Right ventricle myocardium inferior (tissue), 1 donor: ENCODE measurements around the gene ZNF674. TPM values are rescaled to one million over a fixed set of nuclear protein-coding genes. Genes with fewer than 3 reads are reported as not detected.
A peak's percentile ranks its signal among the peaks of the same experiment; 100 is the strongest.

Source experiments
- ATAC-seq: fragments of 200-7000 bp; cut with Tn5 transposase; one replicate; pipeline ENCODE4 v1.9.1; 2020; ENCODE audit warnings: mild to moderate bottlenecking, moderate library complexity
- DNase-seq: peaks from one replicate; pipeline ENCODE4 v3.0.0; 2021; ENCODE audit errors: missing footprints
- intact Hi-C: fragments of 100-400 bp; cut with DNase I; formaldehyde crosslinking; loops from one replicate; pipeline ENCODE4 v1.11.0; 2022
- long read RNA-seq: library from polyadenylated mRNA; unstranded; transcript quantifications from one replicate; pipeline ENCODE4 v2.0.0, GENCODE V29; 2021
- total RNA-seq: library from RNA; stranded (reverse); fragmentation: NEBNext Ultra II Directional; extraction: Animal tissue kit (Norgen Biotek cat#: 25700); gene quantifications from one replicate; pipeline ENCODE4 v1.2.1, GENCODE V29; 2021
- donor health status: DM: no; HTN: yes; CAD: no; lungs with severe emphysema.

The ZNF674 gene
- 2.2 TPM for total RNA-seq
- long read RNA-seq, partial matches to known transcripts = 0 of 1 reads
- long read RNA-seq, other reads (novel, unspliced or antisense) = 0 of 1 reads

- DNase-seq (peak; percentile 95), ATAC-seq (peak; percentile 97)
- intact Hi-C loops = loop anchor here (10.0 kb wide), 1 partner anchor 101 kb away; no protein-coding TSS in a partner anchor
Measured at GRCh38 chrX:46545111-46546005, at the start of gene ZNF674. ZNF674 (minus strand) TSS chrX:46545421; CDS start chrX:46542087, 3,334 bp downstream.

- DNase-seq = no peak
- peak; percentile 44 for ATAC-seq
- intact Hi-C loops = no loop called here
Measured at GRCh38 chrX:46589977-46590723, 44.9 kb upstream of the ZNF674 start.

- intact Hi-C loops = no loop called here
- no peak for DNase-seq
- ATAC-seq = peak; percentile 87
Measured at GRCh38 chrX:46588263-46588662, 43.0 kb upstream of the ZNF674 start.

GRCh38 chrX:46587753-46588171, 42.5 kb upstream of the ZNF674 start:
- ATAC-seq (no peak), DNase-seq (no peak)
- intact Hi-C loops = no loop called here

- ATAC-seq (no peak), DNase-seq (no peak)
- intact Hi-C loops = no loop called here
Measured at GRCh38 chrX:46587158-46587557, 41.9 kb upstream of the ZNF674 start.

DNA sequence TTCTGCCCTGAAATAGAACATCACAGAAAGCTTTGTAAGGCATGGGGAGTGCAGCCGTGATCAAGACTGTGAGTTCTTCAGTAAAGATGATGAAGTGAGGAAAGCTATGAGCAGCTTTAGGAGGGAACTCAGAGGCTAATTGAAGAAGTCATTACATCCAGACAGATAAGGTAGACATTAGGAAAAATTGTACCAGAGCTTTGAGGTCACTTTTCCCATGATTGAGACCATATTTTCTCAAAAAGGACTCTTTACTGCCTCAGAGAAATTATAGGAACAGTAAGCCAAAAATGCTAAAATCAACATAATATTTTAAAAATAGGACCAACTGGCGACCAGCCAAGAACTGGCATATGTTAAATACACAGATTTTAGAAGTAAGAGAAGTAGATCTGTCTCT, 39.5 kb upstream of the ZNF674 start:
- ATAC-seq (no peak), DNase-seq (no peak)
- intact Hi-C loops = no loop called here

DNA sequence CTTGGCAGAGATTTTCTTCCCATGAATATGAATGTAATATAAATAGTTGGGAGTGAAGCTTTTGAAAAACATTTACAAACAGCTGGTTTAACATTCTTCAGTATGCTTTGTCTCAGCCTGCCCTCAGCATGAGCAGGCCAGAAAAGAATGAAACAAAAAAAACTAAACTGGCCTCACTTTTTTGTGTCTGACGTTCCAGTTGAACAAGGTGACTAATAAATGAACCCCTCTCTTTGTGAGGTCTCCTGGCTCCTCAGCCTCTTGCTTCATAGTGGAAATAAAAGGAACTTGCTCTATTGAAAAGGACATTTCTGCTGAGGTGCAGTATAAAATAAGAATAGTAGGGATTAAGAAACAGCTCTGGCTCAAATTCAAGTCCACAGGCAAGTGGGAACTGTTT, 37.7 kb upstream of the ZNF674 start:
- intact Hi-C loops = no loop called here
- peak; percentile 32 for ATAC-seq

GRCh38 chrX:46582325-46582724, 37.1 kb upstream of the ZNF674 start:
- intact Hi-C loops = no loop called here
- ATAC-seq = no peak
- DNase-seq = no peak

More for the DNA sequence above, 37.7 kb upstream of the ZNF674 start:
- no peak for DNase-seq

DNA sequence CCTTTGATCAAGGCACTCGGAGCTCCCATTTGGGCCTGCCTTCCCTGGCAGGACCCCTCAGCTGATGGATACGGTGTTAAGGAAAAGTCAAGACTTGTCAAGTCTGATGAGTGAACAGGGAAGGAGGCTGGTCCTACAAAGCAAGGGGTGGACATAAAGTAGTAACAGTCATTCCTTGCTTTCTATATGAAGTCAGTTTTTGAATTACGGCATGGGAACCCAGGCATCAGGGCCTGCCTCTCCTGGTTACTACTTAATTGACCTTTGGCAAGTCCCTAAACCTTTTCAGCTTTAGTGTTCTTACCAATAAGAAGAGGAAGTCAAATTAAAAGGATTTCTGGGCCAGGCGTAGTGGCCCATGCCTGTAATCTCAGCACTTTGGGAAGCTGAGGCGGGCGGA, 35.4 kb upstream of the ZNF674 start:
- DNase-seq = no peak
- ATAC-seq = no peak
- intact Hi-C loops = no loop called here

DNA sequence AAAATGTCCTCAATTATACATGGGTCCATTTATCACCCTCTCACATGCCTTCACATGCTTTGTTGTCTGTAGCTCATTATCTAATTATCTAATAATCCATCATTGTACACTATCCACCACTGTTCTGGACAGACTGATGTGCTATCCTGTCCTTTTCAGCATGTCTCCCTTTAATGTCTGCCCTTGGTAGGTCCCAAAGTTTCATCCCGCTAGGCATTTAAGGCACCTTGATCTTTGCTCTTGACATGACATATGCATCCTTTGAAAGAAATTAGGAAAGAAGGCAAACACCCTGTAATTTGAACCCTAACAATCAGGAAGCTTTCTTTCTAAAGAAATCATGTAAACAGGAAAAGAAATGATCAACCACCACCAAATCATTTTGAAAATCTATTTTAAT, 34.0 kb upstream of the ZNF674 start:
- DNase-seq (no peak), ATAC-seq (no peak)
- intact Hi-C loops = no loop called here

DNA sequence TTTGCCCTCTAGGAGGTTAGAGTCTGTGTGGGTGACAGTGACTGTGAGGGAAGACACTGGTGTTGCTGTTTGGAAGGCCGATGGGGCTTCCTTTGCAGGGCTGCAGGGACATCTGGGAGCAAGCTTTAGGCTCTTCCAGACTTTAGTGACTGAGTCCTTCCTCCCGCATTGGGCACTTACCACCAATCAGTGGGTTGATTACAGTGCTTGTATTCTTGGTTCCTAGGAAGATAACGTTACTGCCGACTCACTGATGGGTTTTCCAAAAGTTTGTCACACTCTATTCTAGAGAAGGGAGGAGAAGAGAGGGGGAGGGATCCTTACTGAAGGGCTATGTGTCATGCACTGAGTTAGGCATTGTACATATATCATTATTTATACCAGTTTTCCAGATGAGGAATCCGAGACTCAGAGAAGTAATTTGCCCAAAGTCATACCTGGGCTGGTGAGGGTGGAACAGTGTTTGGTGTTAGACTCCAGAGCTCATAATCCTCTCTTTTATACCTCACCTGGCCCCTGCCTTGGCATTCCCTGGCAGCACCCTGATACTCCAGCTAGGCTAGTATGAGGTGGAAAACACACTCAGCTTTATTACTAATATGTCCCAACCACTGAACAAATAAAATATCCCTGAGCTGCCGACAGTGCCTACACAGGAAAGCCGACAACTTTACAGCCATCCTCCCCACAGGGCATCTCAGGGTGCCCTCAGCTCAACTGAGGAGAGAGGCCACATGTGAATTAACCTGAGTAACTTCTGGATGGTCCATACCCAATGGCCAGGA, 32.2 kb upstream of the ZNF674 start:
- DNase-seq (no peak), ATAC-seq (no peak)
- intact Hi-C loops = no loop called here

DNA sequence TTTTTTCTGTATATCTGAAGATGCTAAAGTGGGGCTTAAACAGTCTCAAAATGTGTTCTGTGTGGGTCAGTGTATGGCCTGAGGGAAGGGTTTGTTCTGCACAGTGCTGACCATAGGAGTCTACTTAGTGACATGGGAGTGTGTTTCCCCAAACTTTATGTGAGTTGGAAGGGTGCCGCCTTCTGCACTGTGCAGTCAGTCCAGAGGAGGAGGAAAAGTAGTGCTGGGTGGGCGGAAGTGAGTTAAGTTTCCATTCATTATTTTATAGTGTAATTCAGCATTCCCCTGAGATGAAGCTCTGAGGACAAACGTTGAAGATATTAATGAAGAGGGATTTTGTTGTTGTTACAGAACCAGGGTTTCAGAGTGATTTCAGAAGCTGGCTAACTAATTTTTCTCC, 31.2 kb upstream of the ZNF674 start:
- DNase-seq = no peak
- peak; percentile 15 for ATAC-seq
- intact Hi-C loops = no loop called here

DNA sequence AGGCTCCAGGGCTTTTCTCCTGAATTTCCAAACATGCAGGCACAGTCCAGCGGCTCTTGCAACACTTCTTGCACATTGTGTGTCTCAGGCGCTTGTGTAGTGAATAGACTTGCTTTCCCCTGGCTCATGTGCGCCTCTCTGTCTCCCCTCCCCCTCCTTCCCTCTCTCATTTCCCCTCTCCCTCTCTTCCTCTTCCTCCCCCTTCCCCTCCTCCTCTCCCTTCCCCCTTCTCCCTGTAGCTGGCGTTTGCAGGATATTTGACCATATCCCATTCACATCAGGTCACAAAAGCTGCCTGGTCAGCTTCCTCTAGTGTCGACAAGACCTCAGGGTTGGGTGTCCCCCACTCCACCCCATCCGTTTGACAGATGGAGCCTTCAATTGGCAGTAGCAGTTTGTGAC, 30.8 kb upstream of the ZNF674 start:
- intact Hi-C loops = no loop called here
- ATAC-seq (peak; percentile 29), DNase-seq (no peak)

GRCh38 chrX:46575586-46575985, 30.4 kb upstream of the ZNF674 start:
- ATAC-seq (no peak), DNase-seq (no peak)
- intact Hi-C loops = no loop called here

GRCh38 chrX:46574774-46575381, 29.7 kb upstream of the ZNF674 start:
- peak; percentile 69 for DNase-seq
- ATAC-seq = peak; percentile 12
- intact Hi-C loops = no loop called here

DNA sequence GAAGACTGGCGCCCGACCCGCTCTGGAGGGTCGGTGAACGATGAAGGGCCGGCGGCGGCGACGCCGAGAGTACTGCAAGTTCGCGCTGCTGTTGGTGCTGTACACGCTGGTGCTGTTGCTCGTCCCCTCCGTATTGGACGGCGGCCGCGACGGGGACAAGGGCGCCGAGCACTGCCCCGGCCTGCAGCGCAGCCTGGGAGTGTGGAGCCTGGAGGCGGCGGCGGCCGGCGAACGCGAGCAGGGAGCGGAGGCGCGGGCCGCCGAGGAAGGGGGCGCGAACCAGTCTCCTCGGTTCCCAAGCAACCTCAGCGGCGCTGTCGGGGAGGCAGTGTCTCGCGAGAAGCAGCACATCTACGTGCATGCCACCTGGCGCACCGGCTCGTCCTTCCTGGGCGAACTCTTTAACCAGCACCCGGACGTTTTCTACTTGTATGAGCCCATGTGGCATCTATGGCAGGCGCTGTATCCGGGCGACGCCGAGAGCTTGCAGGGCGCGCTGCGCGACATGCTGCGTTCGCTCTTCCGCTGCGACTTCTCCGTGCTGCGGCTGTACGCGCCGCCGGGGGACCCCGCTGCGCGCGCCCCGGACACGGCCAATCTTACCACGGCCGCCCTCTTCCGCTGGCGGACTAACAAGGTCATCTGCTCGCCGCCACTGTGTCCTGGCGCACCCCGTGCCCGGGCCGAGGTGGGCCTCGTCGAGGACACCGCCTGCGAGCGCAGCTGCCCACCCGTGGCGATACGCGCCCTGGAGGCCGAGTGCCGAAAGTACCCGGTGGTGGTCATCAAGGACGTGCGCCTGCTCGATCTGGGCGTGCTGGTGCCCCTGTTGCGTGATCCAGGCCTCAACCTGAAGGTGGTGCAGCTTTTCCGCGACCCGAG, 28.9 kb upstream of the ZNF674 start:
- intact Hi-C loops = loop anchor here (2.0 kb wide), 1 partner anchor 69 kb away; no protein-coding TSS in a partner anchor
- DNase-seq (peak; percentile 78), ATAC-seq (peak; percentile 23)

DNA sequence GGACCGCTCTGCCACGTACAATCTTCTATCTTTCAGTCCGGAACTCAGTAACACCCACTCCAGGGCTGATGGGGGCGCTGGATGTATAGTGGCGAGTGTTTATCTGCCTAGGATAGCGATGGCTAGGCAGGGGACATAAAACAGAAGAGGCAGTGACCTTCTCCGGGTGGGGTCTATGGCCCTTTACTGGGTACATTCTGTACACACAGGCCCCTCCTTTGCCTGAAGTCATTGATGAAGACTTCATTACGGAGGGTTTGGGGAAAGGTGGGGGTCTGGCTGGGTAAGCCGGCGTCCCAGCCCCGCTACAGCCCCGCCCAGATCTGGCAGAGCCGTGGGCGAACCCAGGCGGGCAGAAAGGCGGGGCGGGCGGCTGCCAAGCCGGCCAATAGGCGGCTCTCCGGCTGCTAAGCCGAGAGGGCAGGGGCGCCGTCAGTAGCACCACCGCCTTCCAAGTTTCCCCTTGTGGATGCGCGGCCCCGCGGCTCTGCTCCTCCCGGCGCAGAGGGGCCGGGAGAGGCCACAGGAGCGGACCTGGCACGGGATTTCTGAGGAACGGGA, 28.2 kb upstream of the ZNF674 start, which contains the start of gene CHST7:
TSS of gene CHST7 (plus strand) at position 435 of the 561 bp plus-strand sequence. CDS start 167 bp downstream, outside the sequence.
- DNase-seq = peak; percentile 86
- ATAC-seq = peak; percentile 89
- intact Hi-C loops = loop anchor here (2.0 kb wide), 1 partner anchor 69 kb away; no protein-coding TSS in a partner anchor
